Raji (cell line): ENCODE data around the gene SH2D5.

Source experiments
- POLR2A ChIP-seq: IDR thresholded peaks from 2 replicates; pipeline ENCODE4 v1.6.1; 2011; ENCODE audit warnings: low read depth, low read length, control low read depth; ENCODE audit not compliant: insufficient read depth

SH2D5 gene

GRCh38 chr1:20732588-20733359 lies at the start of gene SH2D5:
TSS of gene SH2D5 (minus strand) at chr1:20732703. CDS start at chr1:20728044, 4,659 bp downstream.
- TF ChIP-seq POLR2A, result no peak

GRCh38 chr1:20775700-20776099 lies 43.2 kb upstream of the SH2D5 start:
- TF ChIP-seq POLR2A, result no peak

GRCh38 chr1:20771780-20772179 lies 39.3 kb upstream of the SH2D5 start:
- TF ChIP-seq POLR2A, result no peak

- TF ChIP-seq POLR2A, result no peak
These were observed 38.0 kb upstream of the SH2D5 start for GRCh38 chr1:20770314-20771087.

DNA sequence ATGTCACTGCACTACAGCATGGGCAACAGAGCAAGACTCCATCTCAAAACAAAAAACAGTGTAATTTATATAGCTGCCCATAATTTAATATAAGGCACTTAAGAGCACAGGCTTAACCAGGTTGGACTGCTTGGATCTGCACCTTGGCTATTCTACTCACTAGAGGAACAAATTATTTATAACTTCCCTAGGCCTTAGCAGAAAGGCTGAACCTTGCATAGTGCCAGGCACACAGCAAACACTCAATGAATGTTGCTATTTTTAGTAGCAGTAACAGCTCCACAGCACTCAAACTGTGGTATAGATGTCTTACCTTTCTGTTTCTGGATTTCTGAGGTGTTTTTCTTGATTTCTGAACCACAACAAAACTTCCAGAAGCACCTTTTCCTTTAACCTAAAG lies 34.8 kb upstream of the SH2D5 start:
- TF ChIP-seq POLR2A, result no peak

DNA sequence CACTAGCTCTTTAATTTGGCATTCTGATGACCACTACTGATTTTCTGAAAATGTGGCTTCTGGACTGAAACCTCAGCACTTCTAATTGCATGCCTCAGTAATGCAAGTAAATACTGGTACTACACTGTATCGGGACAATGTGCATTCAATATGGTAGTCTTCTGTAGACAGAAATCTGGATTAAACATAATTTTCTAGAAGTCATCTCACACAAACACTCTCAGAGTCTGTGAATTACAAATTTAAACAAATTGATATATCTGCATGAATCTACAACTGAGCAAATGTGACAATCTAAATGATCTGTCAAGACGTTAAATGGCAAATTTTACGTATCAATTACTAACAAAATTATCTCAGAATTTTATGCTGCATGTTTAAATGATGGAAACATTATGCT lies 30.9 kb upstream of the SH2D5 start:
- no peak for TF ChIP-seq POLR2A

- no peak for TF ChIP-seq POLR2A
These were observed 27.8 kb upstream of the SH2D5 start for GRCh38 chr1:20760322-20760721.

DNA sequence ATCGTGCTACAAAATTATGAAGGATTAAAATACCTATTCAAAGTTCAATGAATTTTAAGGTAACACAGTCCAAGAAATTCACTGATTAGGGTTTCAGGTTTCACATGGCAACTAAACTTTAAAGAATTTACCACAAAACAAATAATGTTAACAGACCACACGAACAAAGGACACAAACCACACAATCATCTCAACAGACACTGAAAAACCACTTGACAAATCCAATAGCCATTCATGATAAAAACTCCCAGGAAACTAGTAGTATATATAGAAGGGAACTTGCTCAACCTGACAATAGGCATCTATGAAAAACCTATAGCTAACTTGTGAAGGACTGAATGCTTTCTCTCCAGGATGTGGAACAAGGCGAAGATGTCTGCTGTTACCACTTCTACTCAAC lies 21.1 kb upstream of the SH2D5 start:
- no peak for TF ChIP-seq POLR2A

DNA sequence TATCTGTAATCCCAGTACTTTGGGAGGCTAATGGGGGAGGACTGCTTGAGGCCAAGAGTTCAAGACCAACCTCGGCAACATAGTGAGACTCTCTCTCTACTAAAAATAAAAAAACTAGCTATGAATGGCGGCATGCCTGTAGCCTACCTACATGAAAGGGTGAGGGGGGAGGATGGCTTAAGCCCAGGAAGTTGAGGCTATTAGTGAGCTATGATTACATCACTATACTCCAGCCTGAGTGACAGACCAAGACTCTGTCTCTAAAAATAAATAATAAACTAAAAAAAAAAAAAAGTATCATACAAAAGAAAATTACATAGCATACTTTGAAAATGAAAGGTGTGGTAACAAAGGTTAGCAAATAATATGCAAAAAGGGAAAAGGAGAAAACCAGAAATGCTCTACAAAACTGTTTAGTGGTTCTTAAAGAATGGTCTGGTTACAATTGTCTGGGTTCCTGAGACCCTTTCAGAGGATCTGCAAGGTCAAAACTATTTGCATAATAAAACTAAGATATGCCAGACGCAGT lies 19.0 kb upstream of the SH2D5 start:
- no peak for TF ChIP-seq POLR2A

DNA sequence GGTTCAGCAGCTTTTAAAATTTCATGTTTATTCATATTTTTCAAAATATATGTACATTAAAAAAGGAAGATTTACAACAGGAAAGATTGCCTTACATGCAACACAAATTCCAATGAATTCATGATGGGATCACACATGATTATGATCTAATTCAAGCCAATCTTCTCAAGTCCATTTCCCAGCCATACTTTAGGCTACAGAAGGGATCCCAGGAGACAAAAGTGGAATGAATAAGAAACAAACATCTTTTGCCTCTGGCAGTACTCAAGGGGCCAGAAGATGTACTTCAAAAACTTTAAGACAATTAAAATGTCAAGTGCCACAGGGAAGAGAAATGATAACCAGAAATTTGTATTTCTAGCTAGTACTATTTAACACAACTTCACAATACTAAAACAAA lies 10.2 kb upstream of the SH2D5 start:
- no peak for TF ChIP-seq POLR2A

DNA sequence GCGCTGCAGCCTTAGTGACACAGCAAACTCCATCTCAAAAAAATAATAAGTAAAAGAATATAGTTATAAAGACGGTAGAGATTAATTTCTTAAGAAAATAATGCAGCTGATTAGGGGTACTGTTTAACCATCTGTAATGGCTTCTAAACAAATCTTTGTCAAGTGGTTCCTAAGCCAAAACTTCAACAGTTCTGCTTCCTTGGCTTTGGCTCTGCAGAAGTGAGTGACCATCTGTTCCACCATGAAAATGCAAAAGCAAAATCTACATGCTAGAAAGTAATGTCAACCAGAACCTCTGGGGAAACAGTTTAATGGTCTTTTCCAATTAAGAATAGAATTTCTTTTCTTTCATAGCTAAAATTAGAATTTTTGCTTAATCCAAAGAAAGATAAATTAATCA lies 8.3 kb upstream of the SH2D5 start:
- no peak for TF ChIP-seq POLR2A

DNA sequence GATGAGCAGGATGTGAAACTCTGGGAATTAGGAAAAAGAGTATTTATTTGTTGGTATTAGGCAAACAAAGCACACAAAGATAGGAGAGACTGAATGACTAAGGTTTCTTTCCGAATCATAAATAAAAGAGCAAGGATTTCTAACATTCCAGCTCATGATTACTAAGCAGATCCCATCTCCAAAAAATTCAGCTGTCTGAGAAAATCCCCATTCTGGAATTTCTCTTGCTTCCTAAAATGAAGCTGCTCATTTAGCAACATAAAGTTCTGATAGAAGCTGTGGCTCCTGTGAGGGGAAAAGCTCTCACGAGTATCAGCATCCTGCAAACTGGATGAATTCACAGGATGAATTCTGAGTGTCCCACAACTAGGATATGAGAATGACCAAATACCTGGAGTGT lies 6.7 kb upstream of the SH2D5 start:
- TF ChIP-seq POLR2A, result no peak

DNA sequence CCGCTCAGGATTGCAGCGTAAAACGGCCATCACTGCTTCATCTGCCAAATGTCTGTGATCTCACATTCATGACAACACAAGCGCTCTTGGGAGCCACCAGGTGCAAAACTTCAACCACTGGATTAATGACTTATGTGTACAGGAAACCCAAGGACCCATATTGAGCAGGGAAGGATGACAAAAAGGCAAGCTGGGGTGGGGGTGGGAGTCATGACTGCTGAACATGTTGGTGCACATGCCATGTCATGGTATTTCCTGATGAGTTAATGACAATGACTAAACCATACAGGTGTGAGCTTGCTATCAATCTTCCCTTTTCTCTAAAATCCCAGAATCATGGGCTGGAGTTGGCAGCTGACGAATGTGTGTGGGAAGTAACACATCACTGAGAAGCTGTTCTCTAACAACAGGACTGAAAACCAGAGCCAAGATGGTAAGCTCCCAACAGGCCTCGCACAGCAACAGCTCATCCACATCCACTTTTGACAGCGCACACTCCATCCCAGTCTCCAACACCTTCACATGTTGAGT lies 3.1 kb upstream of the SH2D5 start:
- no peak for TF ChIP-seq POLR2A

GRCh38 chr1:20733360-20733975 lies 965 bp upstream of the SH2D5 start:
- TF ChIP-seq POLR2A, result no peak

DNA sequence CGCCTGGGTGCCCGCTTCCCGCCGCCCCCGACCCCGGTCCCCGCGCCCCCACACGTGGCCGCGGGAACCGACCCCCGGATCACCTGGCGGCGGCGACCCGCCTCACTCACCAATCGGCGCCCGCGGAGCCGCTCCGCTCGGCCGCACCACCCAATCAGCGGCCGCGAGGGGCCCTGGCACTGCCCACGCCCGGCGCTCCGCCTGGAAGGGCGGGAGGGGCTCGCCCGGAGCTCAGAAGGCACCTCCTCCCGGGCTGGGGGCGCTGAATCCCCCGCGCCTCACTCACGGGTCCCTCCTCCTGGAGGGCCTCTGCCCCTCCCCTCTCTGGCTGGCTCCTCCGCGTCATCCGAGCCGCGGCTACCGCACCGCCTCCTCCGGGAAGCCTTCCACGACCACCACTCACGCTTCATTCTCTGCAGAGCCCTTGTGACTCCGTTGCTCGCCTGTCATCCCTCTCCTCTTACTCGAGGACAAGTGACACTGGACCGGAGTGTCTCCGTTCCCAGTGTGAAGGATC lies 374 bp downstream of the SH2D5 start:
- no peak for TF ChIP-seq POLR2A

DNA sequence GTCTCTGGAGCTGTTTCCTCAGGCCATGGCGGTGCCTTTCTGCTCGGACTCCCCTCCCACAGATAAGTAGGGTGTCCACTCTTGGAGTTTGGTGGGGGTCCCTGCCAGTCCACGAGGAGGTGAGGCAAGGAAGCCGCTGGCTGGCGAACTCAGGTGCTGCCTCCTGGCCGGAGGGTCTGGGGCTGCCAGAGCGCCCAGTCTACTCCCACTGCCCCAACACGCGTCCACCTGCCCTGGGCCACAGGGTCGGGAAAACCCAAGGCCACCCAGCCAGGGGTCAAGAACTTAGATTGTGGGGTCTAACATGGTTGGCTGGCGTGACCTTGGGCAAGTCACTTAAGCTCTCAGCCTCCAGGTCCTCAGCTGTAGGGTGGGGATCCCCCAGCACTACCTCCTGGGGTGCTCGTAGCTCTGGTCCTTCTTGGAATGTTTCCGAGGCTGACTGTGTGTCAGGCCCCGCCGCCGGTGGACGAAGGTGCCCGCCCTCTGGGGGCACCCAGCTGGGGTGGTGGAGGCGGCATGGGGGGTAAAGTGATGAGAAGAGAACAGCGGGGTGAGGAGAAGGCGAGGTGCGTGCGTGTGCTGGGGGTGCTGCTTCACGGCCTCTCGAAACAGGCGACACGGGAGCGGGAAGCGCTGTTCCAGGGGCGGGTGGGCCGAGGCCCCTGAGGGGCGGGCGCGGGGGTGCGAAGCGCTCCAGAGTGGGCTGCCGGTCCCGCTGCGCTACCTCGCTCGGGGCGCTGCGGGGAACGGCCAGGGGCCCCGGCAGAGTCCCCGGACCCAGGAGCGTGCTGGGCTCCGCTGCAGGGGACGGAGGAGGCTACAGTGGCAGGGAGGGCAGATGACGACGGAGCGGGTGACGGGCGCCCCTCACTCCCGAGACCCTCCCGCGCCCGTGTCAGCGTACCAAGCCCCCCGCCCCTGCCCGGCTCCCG lies 1.2 kb downstream of the SH2D5 start:
- no peak for TF ChIP-seq POLR2A
